NCI-H526 treated with DMSO at 0.1 percent for 48 hours (cell line): ENCODE data around the gene PTGDR.

Source experiments
- DNase-seq: peaks from one replicate; lab custom pipeline; 2025; lab: John Stamatoyannopoulos, UW

Gene PTGDR

GRCh38 chr14:52265253-52265652 lies 2.2 kb upstream of the PTGDR start:
- no peak for DNase-seq

GRCh38 chr14:52266179-52266578 lies 1.3 kb upstream of the PTGDR start:
- DNase-seq = no peak

GRCh38 chr14:52266782-52267181 lies 716 bp upstream of the PTGDR start:
- DNase-seq = no peak

- DNase-seq = no peak
Observed at GRCh38 chr14:52268279-52269061, 972 bp downstream of the PTGDR start.

GRCh38 chr14:52269100-52269499 lies 1.6 kb downstream of the PTGDR start:
- no peak for DNase-seq

GRCh38 chr14:52269982-52270381 lies 2.5 kb downstream of the PTGDR start:
- DNase-seq = no peak

- no peak for DNase-seq
Observed at GRCh38 chr14:52271538-52271937, 4.0 kb downstream of the PTGDR start.

GRCh38 chr14:52272375-52272774 lies 4.9 kb downstream of the PTGDR start:
- peak; percentile 11 for DNase-seq

- no peak for DNase-seq
Observed at GRCh38 chr14:52275372-52275771, 7.9 kb downstream of the PTGDR start.

- no peak for DNase-seq
Observed at GRCh38 chr14:52277552-52277951, 10.1 kb downstream of the PTGDR start.

- DNase-seq = no peak
Observed at GRCh38 chr14:52279408-52279807, 11.9 kb downstream of the PTGDR start.

- no peak for DNase-seq
Observed at GRCh38 chr14:52283099-52283498, 15.6 kb downstream of the PTGDR start.

- no peak for DNase-seq
Observed at GRCh38 chr14:52286661-52287649, 19.5 kb downstream of the PTGDR start.

- no peak for DNase-seq
Observed at GRCh38 chr14:52296378-52296777, 28.9 kb downstream of the PTGDR start.

GRCh38 chr14:52298795-52299194 lies 31.3 kb downstream of the PTGDR start:
- DNase-seq = no peak

GRCh38 chr14:52299692-52300278 lies 32.3 kb downstream of the PTGDR start:
- no peak for DNase-seq

GRCh38 chr14:52303236-52303635 lies 35.7 kb downstream of the PTGDR start:
- DNase-seq = no peak

GRCh38 chr14:52304248-52304904 lies 36.9 kb downstream of the PTGDR start:
- DNase-seq = no peak

GRCh38 chr14:52305014-52305413 lies 37.5 kb downstream of the PTGDR start:
- DNase-seq = no peak

GRCh38 chr14:52307376-52307775 lies 39.9 kb downstream of the PTGDR start:
- no peak for DNase-seq

- no peak for DNase-seq
Observed at GRCh38 chr14:52307905-52308304, 40.4 kb downstream of the PTGDR start.

- DNase-seq = no peak
Observed at GRCh38 chr14:52310541-52310940, 43.0 kb downstream of the PTGDR start.
